OCI-LY7 (cell line): ENCODE data around the gene PDE6D. TPM values are rescaled to one million over a fixed set of nuclear protein-coding genes. Genes with fewer than 3 reads are reported as not detected.

ENCODE experiments used
- Bru-seq: library from RNA; stranded (reverse); fragments of 400-500 nt; gene quantifications from one replicate; lab custom pipeline; 2021; lab: Mats Ljungman, UMichigan
- BruChase-seq, 2 experiments: library from RNA; stranded (reverse); fragments of 400-500 nt; gene quantifications; one replicate each; lab custom pipeline; 2021; lab: Mats Ljungman, UMichigan
- BruUV-seq: library from RNA; stranded (reverse); fragments of 400-500 nt; replicated peaks from 2 replicates; lab custom pipeline; 2021; lab: Mats Ljungman, UMichigan
- CTCF ChIA-PET: fragments of 300-600 bp; sonication (Branson Sonifier 250); formaldehyde crosslinking; loops from one replicate; lab custom pipeline; 2022; ENCODE audit warnings: antibody characterized with exemption; ENCODE audit not compliant: unreplicated experiment; lab: Charles Lee
- POLR2A ChIA-PET: fragments of 300-600 bp; sonication (Branson Sonifier 250); formaldehyde crosslinking; loops from one replicate; lab custom pipeline; 2022; ENCODE audit warnings: antibody characterized with exemption; lab: Charles Lee
- DNase-seq: peaks from one replicate; pipeline ENCODE4 v3.0.0-alpha.2; 2015; ENCODE audit warnings: low spot score
- H2AFZ ChIP-seq: fragments of 200-600 bp; sonication (generic), shearing (Covaris generic); 2 replicates; pipeline ENCODE4 v1.6.1; 2014; ENCODE audit warnings: mild to moderate bottlenecking, antibody characterized with exemption, low read length, moderate library complexity
- H3K27ac ChIP-seq: fragments of 200-600 bp; sonication (generic); 2 replicates; pipeline ENCODE4 v1.5.1; 2014; ENCODE audit warnings: mixed run types, low read depth, mild to moderate bottlenecking, moderate library complexity, low read length, inconsistent platforms; ENCODE audit not compliant: poor library complexity, severe bottlenecking
- H3K36me3 ChIP-seq: fragments of 200-600 bp; sonication (generic); 2 replicates; pipeline ENCODE4 v1.6.1; 2014; ENCODE audit warnings: mild to moderate bottlenecking, antibody characterized with exemption, low read length, moderate library complexity, mixed read lengths; ENCODE audit not compliant: insufficient read depth
- H3K4me1 ChIP-seq: fragments of 200-600 bp; sonication (generic); 2 replicates; pipeline ENCODE4 v1.5.1; 2014; ENCODE audit warnings: mild to moderate bottlenecking, low read length; ENCODE audit not compliant: insufficient read depth, poor library complexity, severe bottlenecking
- H3K4me2 ChIP-seq: fragments of 200-600 bp; sonication (generic); 2 replicates; pipeline ENCODE4 v1.6.1; 2014; ENCODE audit warnings: mild to moderate bottlenecking, low read length
- H3K4me3 ChIP-seq: fragments of 200-600 bp; sonication (generic); 2 replicates; pipeline ENCODE4 v1.5.1; 2014; ENCODE audit warnings: mild to moderate bottlenecking, low read depth, low read length; ENCODE audit not compliant: poor library complexity, severe bottlenecking
- H3K79me2 ChIP-seq: fragments of 200-600 bp; sonication (generic); 2 replicates; pipeline ENCODE4 v1.6.1; 2016; ENCODE audit warnings: low read depth, mild to moderate bottlenecking, low read length, moderate library complexity, mixed read lengths; ENCODE audit not compliant: insufficient read depth
- H3K9me2 ChIP-seq: fragments of 200-600 bp; sonication (generic); 2 replicates; pipeline ENCODE4 v1.6.1; 2016; ENCODE audit warnings: mild to moderate bottlenecking, low read length, mixed read lengths; ENCODE audit not compliant: insufficient read depth
- H3K9me3 ChIP-seq: fragments of 200-600 bp; sonication (generic); 2 replicates; pipeline ENCODE4 v1.6.1; 2014; ENCODE audit warnings: mild to moderate bottlenecking, mixed run types, low read length, mixed read lengths
- H4K20me1 ChIP-seq: fragments of 200-600 bp; sonication (generic); 2 replicates; pipeline ENCODE4 v1.6.1; 2014; ENCODE audit warnings: mild to moderate bottlenecking, antibody characterized with exemption, low read length, moderate library complexity, mixed read lengths; ENCODE audit not compliant: insufficient read depth
- EZH2phosphoT487 ChIP-seq: fragments of 200-600 bp; sonication (generic); IDR thresholded peaks from 2 replicates; pipeline ENCODE4 v1.6.1; 2018; ENCODE audit warnings: low read depth, borderline replicate concordance, mild to moderate bottlenecking, mixed run types, antibody characterized with exemption, low read length, moderate library complexity, mixed read lengths
- intact Hi-C: fragments of 100-400 bp; cut with micrococcal nuclease; formaldehyde crosslinking; loops from one replicate; pipeline ENCODE4 v1.10.0; 2022; ENCODE audit not compliant: unreplicated experiment
- long read RNA-seq: library from polyadenylated mRNA; stranded (forward); transcript quantifications from one replicate; pipeline ENCODE4 v2.0.0, GENCODE V29; 2022
- total RNA-seq, 2 experiments: library from RNA; depleted of rRNA in 1 of 2; stranded (reverse); fragments of >200 nt in 1 of 2; shearing (Covaris generic) in 1 of 2; gene quantifications; 2 replicates each; pipeline ENCODE4 v1.2.3, GENCODE V29; 2014 to 2022
- TF ChIP-seq, protein P1 (sequence below): fragments of 200-600 bp; sonication (generic); conservative IDR thresholded peaks from 2 replicates; pipeline ENCODE4 v1.5.1; 2014; ENCODE audit warnings: mild to moderate bottlenecking, antibody characterized with exemption, low read length, moderate library complexity, mixed read lengths

The PDE6D gene
- total RNA-seq (2014; rRNA removed; shearing (Covaris generic)) (47.4 and 50.3 TPM in 2 replicates), total RNA-seq (2022) (49.0 and 54.6 TPM in 2 replicates), Bru-seq, nascent RNA (percentile 73 among the genes with signal in this experiment), BruChase-seq, experiment 1, labeled RNA remaining after a 6-hour chase (percentile 85 among the genes with signal in this experiment), BruChase-seq, experiment 2, labeled RNA remaining after a 2-hour chase (percentile 86 among the genes with signal in this experiment)
- long read RNA-seq, transcript PDE6D-201 (5 exons, 1,175 nt): major isoform, 62 of 78 reads
- long read RNA-seq, partial matches to known transcripts: 2 of 78 reads
- long read RNA-seq, other reads (novel, unspliced or antisense): 9 of 78 reads

DNA sequence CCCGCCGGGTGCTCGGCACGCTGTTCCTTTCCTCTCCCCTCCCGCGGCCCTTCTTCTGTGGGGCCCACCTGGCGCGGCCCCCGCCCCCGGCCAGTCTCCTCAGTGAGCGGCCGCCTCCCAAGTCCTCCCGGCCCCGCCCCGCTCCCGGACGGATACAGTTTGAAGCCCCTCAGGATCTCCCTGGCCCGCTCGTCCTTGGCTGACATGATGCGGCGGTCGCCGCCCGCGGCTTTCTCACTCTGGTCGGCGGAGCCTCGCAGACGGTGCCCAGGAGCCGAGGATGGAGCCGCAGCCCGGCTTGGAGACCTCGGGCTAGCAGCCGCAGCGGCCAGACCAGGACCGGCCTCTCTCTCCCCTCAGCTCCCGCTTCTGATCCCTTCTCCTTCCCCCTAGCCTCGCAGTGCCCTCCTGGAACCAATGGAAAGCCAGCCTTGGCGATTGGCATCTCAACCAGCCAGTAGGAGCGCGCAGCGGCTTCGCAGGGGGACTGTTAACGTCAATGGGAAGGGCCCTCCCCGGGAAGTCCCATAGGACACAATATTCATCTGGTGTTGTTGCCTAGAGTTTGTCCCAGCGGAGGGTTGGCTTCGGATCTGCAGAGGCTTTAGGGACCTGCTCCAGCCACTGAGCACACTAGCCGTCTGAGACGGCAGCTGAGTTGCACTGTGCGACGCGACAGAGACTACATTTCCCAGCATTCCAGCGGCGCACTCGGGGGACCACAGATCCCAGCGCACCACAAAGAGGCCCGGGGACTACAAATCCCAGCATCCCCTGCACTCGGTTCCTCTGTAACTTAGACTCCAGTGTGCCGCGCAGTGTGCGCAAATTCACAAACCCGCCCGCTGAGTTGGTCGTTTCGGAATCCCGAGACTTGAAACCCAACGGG lies at the start of gene PDE6D:
TSS of gene PDE6D (minus strand) at position 374 of the 889 bp plus-strand sequence. CDS start at position 206, 168 bp downstream.
- H3K79me2 ChIP-seq: peaks cover 45% of the 10 kb centered on the region; the same call in 1 of the 2 replicates
- peak within 1 kb of the TSS; percentile 90 for H3K4me2 ChIP-seq
- TF ChIP-seq, protein P1, sequence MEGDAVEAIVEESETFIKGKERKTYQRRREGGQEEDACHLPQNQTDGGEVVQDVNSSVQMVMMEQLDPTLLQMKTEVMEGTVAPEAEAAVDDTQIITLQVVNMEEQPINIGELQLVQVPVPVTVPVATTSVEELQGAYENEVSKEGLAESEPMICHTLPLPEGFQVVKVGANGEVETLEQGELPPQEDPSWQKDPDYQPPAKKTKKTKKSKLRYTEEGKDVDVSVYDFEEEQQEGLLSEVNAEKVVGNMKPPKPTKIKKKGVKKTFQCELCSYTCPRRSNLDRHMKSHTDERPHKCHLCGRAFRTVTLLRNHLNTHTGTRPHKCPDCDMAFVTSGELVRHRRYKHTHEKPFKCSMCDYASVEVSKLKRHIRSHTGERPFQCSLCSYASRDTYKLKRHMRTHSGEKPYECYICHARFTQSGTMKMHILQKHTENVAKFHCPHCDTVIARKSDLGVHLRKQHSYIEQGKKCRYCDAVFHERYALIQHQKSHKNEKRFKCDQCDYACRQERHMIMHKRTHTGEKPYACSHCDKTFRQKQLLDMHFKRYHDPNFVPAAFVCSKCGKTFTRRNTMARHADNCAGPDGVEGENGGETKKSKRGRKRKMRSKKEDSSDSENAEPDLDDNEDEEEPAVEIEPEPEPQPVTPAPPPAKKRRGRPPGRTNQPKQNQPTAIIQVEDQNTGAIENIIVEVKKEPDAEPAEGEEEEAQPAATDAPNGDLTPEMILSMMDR: no peak
- TF ChIP-seq EZH2phosphoT487: no peak
- BruUV-seq: no TSS peak
- no peaks in the 10 kb centered on the region for H3K9me3 ChIP-seq
- peaks cover 40% of the 10 kb centered on the region for H3K4me1 ChIP-seq
- peak within 1 kb of the TSS; percentile 75 for H3K4me3 ChIP-seq
- ChIA-PET POLR2A (interaction anchor here (0.5 to 0.7 kb wide), 3 partner anchors 137 to 907 kb away, joined by 3 to 7 read pairs (median 3); no protein-coding TSS in a partner anchor), CTCF (no interaction called here)
- H4K20me1 ChIP-seq: no peaks in the 10 kb centered on the region
- intact Hi-C loops: loop anchor here (1.0 to 2.0 kb wide), 3 partner anchors 72 to 168 kb away; partner anchors contain the start of gene PTMA
- DNase-seq: peak; percentile 97
- peak within 1 kb of the TSS; percentile 39 for H3K27ac ChIP-seq
- peak within 1 kb of the TSS; percentile 75 for H2AFZ ChIP-seq
- H3K36me3 ChIP-seq: peaks cover 12% of the 10 kb centered on the region; the same call in 1 of the 2 replicates
- H3K9me2 ChIP-seq: no peaks in the 10 kb centered on the region

DNA sequence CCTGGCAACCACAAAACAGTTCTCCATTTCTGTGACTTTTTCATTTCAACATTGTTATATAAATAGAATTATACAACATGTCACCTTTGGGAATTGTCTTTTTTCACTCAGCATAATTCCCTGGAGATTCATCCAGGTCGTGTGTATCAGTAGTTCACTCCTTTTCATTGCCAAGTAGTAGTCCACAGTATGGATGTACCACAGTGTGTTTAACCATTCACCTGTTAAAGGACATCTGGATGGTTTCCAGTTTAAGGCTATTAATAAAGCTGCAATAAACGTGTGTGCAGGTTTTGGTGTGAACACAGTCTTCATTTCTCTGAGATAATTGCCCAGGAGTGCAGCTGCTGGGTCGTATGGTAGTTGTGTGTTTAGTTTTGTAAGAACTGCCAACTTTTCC lies 40.8 kb upstream of the PDE6D start:
- Histone ChIP-seq H3K4me1 (no peaks in the 10 kb centered on the region), H4K20me1 (no peaks in the 10 kb centered on the region), H3K9me2 (no peaks in the 10 kb centered on the region), H3K79me2 (no peaks in the 10 kb centered on the region), H3K4me3 (no peak overlapping the region), H3K4me2 (no peak overlapping the region), H3K36me3 (no peaks in the 10 kb centered on the region), H2AFZ (no peak overlapping the region), H3K9me3 (peaks cover 5% of the 10 kb centered on the region; the same call in 1 of the 2 replicates), H3K27ac (no peak overlapping the region)
- intact Hi-C loops: no loop called here
- ChIA-PET POLR2A (no interaction called here), CTCF (no interaction called here)
- TF ChIP-seq, protein P1: no peak
- TF ChIP-seq EZH2phosphoT487: no peak
- no TSS peak for BruUV-seq
- DNase-seq: no peak
